GM21576 (cell line): ENCODE data around the gene MYO1D.

Source experiments
- ATAC-seq: cut with Tn5 transposase; IDR thresholded peaks from one replicate; pipeline ENCODE4 v1.9.1; 2021; ENCODE audit warnings: mild to moderate bottlenecking, moderate library complexity; ENCODE audit not compliant: unreplicated experiment

MYO1D gene

DNA sequence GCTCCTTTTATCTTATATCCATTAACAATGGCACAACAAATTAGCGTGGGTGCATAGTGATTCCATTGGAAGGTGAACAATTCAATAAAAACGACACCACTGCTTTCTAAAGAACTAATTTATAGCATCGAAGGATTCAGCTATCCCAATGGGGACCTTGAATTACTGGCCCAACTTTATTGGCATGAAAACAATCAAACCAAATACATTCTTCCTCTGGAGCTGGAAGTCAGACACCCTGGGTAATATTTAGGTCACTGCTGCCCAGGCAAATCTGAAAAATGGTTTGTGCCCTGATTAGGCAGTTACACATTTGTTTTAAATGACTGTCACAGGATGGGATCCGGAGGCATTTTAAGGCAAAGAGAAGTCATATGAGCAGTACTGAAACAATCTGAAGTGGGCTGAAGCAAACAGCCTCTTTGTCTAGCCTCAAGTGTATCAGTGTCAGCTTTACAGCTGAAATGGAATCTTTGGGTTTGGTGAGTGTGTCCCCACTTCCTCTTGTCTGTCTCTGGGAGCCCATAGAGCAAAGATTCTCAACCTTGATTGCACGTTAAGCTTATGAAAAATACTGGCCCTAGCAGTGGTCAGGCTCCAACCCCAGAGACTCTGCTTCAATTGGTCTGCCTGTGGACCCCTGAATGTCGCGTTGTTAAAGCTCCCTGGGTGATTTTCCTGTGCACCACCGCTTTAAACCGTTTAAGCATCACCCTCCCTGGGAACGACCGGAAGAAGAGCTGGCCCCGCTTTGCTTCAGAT is 359.8 kb downstream of the MYO1D start:
- no peak for ATAC-seq

DNA sequence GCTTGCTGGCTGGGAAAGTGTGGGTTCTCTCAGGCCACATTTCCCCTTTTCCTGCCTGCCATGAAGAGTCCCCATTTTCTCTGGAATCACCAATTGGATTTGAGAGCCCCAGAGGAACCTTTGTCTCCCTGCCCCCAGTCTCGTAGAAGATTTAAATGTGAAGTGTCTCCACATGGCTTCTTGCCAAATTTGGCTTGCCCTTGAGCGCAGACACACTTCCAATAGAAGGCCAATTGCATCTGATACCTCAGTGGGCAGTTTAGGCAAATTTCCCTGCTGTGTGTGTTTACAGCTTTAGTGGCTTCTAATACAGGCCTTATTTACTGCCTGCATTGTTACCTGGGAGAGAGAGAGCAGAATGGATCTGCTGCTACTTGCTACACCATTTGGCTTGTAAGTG is 360.5 kb downstream of the MYO1D start:
- ATAC-seq: no peak

DNA sequence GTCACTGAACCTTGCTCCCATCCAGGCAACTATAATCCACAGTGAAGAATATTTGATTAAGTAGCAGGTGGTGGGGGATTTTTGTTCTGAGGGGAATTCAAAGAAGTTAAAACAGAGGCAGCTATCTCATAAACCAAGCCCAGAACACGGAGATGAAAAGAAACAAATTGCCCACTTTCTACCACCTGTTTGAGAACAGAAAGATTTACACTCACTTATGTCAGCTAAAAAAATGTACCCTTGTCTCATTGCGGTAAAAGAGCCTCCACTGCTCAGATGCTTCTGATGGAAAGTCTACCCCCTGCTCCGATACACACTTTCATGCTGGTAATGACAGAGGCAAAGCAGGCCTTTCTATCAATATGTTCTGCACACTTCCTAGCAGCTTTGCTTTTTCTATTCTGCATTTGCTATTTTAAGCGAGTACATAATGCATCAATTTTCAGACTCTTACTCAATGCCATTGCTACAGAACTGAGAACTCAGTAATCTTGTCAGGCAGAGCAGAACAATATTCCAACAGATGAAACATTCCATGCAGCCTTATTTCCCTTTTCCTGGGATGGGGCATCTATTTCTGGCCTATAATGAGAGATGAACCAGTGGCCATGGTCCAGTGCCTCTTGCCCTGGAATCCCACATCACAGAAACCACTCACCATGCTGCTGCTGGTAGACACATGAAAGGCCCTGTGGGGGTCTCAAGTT is 361.1 kb downstream of the MYO1D start:
- ATAC-seq: peak; percentile 40

DNA sequence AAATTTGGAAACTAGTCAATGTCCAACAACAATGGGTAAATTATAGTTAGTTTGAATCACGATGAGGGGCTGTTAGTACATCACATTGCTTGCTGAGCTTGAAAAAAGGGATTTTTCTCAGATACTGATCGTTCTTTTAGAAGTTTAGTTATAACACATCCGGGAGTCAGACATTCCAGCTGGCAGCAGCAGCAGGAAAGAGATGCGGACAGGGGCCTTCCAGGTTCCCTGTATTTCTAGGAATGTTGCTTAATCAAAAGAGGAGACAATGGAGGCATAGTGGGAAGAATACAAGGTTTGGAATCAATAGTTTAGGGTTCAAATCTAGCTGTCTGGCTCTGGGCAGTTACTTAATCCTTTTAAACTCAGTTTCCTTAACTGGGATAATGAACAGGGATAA is 362.3 kb downstream of the MYO1D start:
- no peak for ATAC-seq

DNA sequence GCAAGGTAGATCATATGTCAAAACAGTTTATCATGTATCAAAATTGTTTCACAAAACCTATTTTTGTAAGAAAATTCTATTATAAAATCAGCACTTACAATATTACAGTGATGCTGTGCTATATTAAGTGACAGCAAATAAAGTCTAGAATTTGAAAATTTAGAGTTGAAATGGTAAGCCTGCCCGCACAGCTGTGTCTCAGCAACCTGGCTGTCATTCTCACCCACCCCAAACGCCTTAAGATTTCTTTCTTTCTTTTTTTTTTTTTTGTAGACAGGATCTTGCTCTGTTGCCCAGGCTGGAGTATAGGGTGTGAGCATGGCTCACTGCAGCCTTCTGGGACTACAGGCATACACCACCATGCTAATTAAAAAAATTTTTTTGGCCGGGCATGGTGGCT is 363.3 kb downstream of the MYO1D start:
- ATAC-seq: no peak

DNA sequence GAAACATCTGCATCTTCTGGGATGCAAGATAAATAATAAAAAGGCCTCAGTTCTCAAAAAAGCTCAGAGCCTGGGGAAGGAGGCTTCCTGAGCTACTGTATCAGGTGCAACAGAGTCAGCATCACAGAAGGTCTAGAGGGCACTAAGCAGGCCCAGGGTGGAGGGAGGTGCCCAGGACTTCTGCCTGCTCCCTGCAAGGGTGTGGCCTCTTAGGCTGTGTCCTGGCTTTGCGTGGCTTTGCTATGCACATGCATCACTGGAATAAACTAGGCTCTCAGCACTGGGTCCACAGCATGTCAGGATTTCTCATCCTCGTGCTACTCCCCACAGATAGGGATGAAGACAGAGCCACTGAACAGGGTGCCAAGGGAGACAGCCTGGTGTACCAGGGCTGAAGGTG is 364.6 kb downstream of the MYO1D start:
- no peak for ATAC-seq

DNA sequence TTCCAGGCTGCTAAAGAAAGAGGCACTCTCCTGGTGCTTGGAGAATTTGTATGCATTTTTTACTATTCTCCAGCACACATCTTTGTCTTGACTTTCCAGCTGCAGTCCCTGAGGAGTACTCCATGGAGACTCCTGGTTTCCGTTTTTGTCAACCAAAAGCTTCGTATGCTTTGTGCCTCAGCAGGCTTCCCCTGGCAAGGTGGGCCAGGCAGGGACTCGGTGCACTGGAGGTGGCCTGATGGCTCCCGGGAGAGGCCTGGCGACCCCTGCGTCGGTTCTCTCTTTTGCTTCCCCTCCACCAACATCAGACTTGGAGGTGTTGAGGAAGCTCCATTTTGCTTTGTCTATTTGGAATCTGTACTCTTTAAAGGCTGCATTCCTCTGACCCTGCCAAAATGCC is 366.5 kb downstream of the MYO1D start:
- ATAC-seq: no peak

DNA sequence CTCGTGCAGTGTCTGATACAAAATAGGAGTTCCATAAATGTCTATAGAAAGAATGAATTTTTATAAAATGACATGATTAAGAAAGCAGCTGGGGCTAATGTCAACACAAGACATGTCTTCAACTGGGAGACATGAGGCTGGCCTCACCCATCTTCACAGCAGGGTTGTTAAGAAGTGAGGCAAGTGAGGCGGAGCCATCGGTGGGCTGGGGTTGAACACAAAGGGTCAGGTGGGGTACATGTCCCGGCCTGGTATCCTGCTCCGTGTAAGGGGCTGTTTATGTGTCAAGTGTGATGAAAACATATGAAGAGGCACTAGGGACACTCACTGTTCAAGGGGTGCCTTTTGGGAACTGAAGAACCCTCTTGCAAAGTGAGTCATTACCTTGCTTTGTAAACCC is 368.0 kb downstream of the MYO1D start:
- no peak for ATAC-seq

DNA sequence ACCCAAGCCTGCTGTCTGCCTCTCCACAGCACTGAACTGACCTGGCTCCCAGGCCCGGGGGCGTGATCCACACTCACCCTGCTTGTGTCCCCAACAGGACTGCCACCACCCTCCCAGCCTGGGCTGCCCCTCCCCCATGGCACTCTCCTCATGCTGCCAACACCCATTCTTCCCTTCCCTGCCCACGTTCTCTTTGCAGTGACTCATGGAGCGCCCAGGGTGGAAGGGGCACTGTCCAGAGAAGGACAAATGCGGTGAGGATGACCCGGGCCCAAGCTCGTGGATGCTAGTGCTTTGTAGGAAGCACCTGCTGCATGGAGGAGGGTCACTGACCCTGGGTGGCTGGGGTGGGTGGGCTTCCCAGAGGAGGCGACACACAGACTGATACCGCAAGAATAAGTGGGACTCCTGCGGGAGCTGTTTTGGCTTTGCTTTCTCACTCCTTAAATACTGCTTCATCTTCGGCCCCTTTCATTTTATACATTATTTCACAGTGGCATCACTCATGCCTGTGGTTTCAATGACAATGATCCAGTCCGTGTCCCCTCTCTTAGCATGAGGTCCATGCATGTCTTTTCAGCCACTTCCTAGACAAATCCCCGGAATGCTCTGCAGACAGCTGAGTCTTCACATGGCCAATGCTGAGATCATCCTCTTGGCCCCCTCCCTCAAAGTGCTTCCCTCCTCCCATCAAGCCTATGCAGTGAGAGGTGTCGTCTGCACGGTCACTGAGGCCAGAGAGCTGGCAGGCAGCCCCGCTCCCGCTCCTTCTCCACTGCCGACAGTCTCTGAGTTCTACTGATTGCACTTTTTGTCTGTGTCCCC is 372.5 kb downstream of the MYO1D start:
- no peak for ATAC-seq

DNA sequence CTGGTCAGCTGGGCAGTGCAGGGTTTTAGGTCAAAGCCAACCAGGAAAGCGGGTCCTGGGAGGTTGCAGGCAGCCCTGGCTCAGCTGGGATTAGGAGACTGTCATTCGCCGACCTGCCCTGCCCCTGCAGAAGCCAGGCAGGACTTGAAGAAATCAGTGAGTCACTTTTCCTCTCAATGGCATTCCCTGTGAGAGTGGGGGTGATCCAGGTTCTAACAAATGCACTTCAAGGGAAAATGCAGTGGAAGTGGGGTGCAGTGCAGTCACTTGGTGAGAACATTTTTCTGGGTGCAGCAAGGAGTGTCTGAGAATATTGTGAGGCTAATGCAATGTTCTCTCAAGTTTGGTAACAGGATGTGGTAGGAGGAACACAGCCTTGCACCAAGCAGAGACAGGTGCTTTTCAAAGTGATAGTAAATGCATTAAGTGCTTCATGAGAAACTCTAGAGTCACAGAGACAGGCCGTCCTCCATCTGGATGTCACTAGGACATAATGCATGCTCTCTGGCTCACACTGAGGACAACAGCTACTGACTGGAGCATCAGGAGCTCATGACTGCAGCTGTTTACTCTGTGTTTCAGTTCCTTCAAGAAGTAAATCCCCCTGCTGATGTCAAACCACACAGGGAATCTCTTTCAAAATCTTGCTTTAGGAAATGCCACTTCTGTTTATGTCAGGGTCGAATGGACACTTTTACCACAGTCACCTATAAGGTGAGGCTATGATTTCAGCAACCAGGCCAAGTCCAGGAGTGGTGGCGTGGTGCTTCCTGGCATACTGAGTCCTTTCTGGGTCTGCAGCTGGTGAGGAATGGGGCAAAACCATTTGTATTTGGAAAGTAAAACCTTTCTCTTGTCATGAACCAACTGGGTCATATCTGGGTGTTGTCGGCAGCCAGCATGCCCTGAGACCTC is 373.4 kb downstream of the MYO1D start:
- ATAC-seq: peak; percentile 88

DNA sequence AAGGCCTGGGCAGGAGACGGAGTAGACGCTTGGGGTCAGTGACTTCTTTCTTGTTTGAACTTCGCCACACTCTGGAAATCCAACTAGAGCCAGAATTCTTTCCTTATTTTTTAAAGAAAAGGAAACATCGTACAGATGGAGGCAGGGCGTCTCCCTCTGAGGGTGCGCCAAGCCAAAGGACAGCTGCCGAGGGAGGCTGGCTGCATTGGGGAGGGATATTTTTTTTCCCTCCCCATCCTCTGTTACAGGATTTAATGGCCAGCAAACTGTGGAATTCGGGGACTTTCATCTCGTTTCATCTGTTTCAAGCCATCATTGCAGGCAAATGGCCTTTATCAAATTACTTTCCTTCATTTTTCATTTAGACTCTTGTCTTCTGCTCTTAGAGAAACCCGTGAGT is 374.2 kb downstream of the MYO1D start:
- ATAC-seq: no peak

DNA sequence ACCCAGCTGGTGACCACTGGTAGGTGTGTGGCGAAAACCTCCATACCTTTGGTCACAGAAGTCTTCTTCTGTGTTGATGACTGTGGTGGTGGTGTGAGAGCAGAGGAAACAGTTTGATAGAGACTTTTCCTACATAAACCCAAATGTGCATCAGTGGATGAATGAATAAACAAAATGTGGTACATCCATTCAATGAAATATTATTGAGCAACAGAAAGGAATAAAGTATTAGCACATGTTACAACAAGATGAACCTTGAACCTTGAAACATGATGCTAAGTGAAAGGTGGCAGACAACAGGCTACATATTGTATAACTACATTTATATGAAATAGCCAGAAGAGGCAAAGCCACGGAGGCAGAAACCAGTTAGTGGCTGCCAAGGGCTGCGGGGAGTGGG is 374.9 kb downstream of the MYO1D start:
- ATAC-seq: no peak

DNA sequence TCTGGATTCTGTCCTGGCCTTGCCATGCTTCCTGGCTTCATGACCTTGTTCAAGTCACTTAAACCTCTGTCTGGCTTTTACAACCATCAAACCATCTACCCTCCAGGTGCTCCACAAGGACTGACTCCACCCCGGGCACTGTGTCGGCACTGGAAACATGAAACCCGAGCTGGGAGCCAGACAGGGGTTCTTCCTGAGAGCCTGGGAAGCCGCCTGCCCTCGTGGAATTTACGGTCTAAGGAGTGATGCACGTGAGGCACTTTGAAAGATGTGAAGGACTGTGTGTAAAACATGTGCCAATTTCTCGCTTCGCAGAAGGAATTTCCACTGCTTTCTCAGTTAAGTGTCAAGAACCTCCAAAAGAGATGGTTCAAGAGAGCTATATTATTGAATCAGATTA is 378.5 kb downstream of the MYO1D start:
- no peak for ATAC-seq

DNA sequence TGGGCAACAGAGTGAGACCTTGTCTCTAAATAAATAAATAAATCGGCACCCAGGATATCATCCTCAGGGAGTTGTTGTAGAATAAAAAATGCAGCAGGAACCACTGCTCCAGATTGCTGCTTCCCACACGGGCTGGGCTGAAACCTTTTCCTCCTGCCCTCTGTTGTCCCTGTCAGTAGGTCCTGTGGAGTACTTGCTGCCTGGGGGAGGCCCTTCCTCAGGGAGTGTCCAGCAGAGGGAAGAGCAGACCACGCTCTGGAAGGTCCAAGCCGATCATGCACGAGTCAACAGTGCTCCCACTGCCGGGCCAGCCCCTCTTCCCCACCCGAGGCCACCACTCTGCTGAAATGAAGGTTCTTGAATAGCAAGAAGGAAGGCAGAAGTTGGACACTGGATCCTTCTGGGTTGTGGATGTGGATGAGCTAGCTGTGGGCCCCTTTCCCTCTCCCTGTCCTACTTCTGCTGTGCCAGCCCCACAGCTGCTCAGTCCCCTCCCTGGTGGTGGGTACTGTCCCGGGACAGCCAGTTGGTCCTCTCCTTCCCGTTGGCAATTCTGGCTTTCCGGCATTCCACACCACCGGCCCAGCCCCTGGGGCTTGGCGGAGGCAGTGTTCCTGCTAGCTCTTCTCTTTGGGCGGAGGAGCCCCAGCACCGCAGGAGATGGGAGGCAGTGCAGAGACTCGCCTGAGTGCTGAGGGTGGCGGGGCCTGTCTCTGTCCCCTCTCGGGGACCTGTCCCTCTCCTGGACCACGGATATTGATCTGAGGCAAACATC is 379.3 kb downstream of the MYO1D start:
- no peak for ATAC-seq

DNA sequence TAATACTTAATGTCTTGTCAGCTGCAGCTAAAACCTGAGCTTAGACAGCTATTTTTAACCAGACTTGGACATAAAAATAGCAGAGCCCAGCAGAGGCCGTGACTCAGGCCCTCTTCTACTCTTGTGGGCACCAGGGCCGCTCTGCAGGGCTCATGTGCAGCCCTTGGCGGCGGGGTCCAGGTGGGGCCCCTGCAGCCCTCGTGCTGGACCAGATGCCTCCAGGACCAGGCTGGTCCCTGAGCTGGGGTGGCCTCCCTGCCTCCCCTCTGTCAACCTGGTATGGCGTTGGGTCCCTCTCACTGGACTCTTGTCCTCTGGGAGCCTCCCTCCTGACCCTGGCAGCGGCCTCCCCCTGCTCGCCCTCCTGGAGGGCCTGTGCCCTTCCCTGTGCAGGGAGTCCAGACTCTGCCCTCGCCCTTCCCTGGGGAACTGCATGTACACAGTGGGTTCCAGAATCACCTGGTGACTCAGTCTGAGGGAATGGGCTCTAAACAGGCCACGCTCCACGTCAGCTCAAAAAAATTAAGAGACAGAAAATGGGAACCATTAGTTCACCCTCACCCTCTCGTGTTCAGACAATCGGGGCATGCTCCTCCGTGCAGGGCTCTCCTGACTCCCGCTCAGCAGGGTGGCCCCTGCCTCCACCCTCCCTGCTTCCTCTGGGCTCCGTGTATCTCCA is 380.4 kb downstream of the MYO1D start:
- ATAC-seq: no peak

DNA sequence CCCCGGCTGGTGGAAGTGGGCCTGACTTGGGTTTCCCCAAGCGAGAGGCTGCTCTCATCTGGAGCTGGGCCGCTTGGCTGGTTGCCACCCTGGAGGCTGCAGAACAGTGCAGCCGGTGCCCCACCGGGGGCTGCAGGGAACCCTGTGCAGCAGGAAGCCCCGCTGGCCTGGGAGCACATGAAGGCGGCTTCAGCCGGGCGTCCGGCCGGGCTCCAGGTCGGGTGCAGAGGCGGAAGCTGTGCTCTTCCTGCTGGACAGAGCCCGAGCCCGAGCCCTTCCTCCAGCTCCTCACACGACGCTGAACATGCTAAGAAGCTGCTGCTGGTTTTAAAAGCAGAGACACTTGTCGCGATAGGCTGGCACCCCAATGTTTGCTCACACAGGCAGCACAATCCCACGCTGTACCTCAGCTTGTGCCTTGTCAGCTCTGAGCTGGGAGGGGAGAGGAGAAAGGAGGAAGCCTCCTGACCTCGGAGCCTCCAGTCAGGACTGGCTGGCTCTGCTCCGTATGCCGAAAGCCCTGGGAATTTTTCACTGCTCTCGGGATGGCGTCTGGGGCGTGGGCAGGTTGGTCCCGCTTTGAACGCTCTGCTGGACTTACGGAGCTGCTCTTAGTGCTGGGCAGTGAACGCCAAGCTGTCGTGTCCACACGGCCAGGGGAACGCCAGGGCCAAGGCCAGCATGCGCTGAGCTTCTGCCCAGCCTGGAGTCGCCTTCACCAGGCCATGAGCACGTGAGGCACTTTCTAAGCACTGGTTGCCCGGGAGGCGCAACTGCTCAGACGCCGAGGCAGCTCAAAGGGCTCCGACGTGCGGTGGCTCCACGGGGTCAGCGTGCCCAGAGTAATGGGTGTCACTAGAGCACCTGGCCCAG is 381.3 kb downstream of the MYO1D start:
- ATAC-seq: no peak

DNA sequence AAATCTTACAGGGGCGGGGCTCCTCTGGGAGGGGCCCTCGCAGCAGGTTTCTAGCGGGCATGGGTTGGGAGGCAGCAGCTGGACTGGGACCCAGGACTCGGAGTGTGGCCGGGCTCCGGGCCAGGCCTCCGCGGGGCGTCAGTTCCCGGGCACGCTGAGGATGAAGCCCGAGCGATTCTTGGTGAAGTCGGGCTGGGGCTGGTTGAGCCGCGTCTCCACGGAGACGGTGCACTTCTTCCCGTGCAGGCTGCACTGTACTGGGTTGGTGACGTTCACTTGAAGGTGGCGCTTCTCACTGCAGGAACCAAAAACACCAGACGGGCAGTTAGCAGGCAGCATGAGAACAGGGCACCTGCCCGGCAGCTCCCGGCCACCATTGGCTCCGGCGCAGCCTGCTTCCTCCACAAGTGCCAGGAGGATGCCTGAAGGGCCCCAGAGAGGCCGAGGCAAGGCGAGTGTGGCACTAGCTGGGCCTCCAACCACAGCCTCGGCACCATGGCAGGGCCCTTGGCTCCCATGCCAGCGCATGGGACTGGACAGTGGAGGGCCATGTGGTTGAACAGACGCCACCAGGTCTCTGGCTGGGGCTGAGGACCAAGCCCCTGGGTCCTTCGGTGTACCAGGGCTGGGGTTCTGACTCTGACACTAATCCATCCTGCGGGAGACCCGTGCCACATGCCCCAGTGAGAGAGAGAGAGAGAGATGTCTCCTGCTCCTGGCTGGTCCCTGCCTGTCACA is 382.1 kb downstream of the MYO1D start:
- ATAC-seq: no peak
